ENCODE results near the gene LTO1.

DNA sequence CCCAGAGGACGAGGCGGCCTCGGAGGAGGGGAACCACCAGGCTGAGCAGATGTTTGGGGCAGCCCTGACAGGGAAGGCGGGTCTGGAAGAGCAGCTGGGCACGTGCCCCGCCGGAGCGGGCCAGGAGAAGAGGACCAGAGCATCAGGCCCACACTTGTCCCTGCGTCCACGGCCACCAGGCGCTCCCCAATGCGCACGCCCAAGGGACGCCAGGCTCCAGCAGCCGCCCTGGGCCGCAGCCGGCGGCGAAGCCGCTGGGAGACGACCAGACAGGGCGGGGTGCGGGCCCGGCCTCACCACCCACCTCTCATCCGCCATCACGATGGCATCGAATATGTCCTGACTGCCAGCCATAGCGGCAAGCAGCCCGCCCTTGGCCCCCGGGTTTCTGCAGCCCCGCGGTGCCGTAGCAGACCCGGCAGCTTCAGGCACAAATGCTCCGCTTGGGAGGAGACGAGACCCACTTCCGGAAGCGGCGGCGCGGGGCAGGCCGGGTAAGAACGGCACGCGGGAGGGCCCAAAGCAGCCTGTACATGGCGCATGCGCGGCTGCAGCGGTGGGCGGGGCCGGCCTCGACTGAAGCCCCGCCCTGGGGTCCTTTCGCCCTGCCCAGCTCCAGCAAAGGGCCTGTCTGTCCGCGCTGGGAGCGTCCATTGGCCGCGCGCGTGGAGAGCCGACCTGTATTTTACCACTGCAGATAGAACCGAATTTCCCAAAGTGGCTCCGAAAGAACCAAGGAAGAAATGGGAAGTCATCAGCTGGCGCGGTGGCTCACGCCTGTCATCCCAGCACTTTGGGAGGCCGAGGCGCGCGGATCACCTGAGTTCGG is at the start of gene LTO1:
- TF ChIP-seq, protein P1, sequence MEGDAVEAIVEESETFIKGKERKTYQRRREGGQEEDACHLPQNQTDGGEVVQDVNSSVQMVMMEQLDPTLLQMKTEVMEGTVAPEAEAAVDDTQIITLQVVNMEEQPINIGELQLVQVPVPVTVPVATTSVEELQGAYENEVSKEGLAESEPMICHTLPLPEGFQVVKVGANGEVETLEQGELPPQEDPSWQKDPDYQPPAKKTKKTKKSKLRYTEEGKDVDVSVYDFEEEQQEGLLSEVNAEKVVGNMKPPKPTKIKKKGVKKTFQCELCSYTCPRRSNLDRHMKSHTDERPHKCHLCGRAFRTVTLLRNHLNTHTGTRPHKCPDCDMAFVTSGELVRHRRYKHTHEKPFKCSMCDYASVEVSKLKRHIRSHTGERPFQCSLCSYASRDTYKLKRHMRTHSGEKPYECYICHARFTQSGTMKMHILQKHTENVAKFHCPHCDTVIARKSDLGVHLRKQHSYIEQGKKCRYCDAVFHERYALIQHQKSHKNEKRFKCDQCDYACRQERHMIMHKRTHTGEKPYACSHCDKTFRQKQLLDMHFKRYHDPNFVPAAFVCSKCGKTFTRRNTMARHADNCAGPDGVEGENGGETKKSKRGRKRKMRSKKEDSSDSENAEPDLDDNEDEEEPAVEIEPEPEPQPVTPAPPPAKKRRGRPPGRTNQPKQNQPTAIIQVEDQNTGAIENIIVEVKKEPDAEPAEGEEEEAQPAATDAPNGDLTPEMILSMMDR (IDR thresholded peaks at IDR 0.05), result no peak
- TF ChIP-seq ZFX (IDR thresholded peaks at IDR 0.05; ENCODE audit: borderline replicate concordance), result no peak
